ACHN (cell line): ENCODE measurements around the gene TNFRSF6B.
A peak's percentile ranks its signal among the peaks of the same experiment; 100 is the strongest.
"Not testable (repeated sequence)": the region's sequence is repeated elsewhere in the genome, so short reads cannot be mapped to it uniquely, and the experiment has no call there.

ENCODE experiments used
- DNase-seq: peaks from one replicate; pipeline ENCODE4 v3.0.0-alpha.2; 2015
- in situ Hi-C: cut with HindIII; loops from 2 replicates; pipeline ENCODE4 v1.10.0; 2017; ENCODE audit warnings: low sequenced_read_pairs, low pct_ligation_motif_present, low pct_unique_long_range_greater_than_20kb

TNFRSF6B gene

GRCh38 chr20:63703471-63703975 lies 7.1 kb downstream of the TNFRSF6B start:
- in situ Hi-C loops = no loop called here
- no peak for DNase-seq

DNA sequence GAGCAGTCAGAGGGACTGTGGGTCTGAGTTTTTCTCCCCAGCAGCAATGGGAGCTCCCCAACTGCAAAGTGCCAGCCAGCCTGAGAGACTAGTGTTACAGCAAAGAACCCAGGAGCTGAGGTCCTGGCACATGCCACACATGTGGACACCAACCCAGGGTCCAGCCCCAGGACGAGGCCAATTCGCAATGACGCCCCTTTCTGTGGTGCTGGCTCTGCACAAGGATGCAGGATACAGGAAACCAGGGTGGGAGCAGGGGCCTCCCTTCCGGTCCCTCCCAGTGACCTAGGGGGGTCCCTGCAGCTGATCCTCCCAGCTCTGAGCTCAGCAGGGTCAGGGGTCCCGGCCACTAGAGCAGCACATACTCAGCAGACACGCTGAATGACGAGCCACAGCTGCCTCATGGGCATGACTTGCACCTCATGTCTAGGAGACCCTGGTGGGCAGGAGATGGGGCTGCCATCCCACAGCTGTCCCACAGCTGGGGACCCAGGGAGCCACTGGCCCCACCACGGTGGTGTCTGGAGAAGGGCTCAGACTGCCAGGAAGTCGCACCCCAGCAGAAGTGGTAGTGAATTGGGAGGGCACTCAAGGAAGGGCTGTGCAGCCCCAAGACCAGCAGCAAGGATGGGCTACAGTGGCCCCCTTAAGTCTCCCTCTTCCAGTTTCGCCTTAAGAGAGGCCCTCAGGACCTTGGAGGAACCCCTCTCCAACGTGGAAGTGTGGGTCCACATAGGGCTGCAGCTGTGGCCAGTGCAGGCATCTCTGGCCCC lies 7.7 kb downstream of the TNFRSF6B start:
- in situ Hi-C loops = no loop called here
- DNase-seq = no peak

DNA sequence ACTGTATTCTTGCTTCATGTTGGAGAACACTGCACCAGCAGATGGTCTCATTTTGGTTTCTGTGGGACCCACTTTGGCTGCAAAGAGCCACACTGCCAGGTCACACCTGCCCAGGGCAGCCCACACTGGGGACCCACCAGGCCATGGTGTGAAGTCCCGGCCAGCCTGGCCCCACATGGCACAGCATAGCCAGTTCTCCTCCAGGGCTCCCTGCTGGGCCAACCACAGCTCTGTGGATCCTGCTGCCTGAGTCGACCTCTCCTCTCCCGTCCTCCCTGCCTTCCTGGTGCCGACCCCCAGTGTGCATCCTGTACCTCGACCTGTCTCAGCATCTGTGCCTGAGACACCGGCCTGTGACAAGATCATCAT lies 8.3 kb downstream of the TNFRSF6B start:
- DNase-seq = no peak
- in situ Hi-C loops = no loop called here

- in situ Hi-C loops = no loop called here
- no peak for DNase-seq
Observed at GRCh38 chr20:63705232-63706026, 9.0 kb downstream of the TNFRSF6B start.

- DNase-seq = no peak
Observed at GRCh38 chr20:63706027-63706695, 9.7 kb downstream of the TNFRSF6B start.

GRCh38 chr20:63706852-63707557 lies 10.6 kb downstream of the TNFRSF6B start:
- in situ Hi-C loops = no loop called here
- DNase-seq = peak; percentile 41

More at GRCh38 chr20:63706027-63706695, 9.7 kb downstream of the TNFRSF6B start:
- in situ Hi-C loops = no loop called here

GRCh38 chr20:63707558-63708300 lies 11.3 kb downstream of the TNFRSF6B start, which contains the start of the genes ARFRP1 and ZGPAT:
Gene ARFRP1, minus strand, starts transcription at chr20:63707976. Its CDS starts 885 bp downstream, at chr20:63707091.
Gene ZGPAT, plus strand, starts transcription at chr20:63708039. Its CDS starts 542 bp downstream, at chr20:63708581.
- peak; percentile 74 for DNase-seq
- in situ Hi-C loops = no loop called here

GRCh38 chr20:63708301-63709148 lies 12.1 kb downstream of the TNFRSF6B start:
- in situ Hi-C loops = no loop called here
- DNase-seq = no peak

DNA sequence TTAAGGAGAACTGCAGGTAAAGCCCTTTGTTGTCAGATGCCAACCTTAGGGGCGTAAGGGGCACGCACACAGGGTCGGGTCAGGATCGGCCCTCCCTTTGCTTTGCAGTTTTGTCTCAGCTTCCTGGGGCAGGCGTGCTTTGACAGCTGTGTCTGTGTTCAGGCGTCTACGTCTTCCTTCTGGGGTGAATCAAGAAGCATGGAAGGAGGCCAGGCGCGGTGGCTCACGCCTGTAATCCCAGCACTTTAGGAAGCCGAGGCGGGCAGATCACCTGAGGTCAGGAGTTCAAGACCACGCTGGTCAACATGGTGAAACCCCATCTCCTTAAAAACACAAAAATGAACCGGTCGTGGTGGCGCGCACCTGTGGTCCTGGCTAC lies 12.7 kb downstream of the TNFRSF6B start:
- in situ Hi-C loops = no loop called here
- DNase-seq = no peak

DNA sequence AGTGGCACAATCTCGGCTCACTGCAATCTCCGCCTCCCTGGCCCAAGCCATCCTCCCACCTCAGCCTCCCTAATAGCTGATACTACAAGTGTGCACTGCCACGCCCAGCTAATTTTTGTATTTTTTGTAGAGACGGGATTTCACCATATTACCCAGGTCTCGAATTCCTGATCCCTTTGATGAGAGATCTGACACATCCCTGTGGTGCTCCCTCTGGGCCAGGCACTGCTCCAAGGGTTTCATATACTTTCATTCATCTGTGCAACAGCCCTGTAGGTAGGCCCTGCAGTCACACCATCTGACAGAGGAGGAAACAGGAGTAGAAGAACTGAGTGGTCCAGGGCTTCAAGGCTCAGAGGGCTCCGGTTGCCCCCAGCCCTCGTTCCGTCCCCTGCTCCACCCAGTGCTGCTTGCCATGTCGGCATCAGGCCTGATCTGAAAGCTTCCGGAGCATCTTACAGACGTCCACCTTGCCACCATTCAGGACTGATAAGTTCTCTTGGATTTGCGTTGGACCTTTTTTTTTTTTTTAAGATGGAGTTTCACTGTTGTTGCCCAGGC lies 14.7 kb downstream of the TNFRSF6B start:
- no peak for DNase-seq
- in situ Hi-C loops = no loop called here

- in situ Hi-C loops = no loop called here
- no peak for DNase-seq
Observed at GRCh38 chr20:63712191-63712590, 15.7 kb downstream of the TNFRSF6B start.

GRCh38 chr20:63714858-63715257 lies 18.4 kb downstream of the TNFRSF6B start:
- in situ Hi-C loops = no loop called here
- DNase-seq = no peak

DNA sequence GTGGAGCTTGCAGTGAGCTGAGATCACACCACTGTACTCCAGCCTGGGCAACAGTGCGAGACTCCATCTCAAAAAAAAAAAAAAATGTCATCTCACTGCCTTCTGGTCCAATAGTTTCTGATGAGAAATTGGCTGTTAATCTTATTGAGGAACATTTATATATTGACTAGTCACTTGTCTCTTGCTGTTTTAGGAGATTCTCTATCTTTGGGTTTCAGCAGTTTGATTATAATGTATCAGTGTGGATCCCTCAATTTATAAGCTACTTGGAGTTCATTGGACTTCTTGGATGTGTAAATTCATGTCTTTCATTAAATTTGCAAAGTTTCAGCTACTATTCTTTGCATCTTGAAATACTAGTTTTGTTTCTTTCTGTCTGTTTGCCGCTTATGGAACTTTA lies 22.5 kb downstream of the TNFRSF6B start:
- in situ Hi-C loops = no loop called here
- no peak for DNase-seq

- DNase-seq, in situ Hi-C loops: not testable (repeated sequence)
Observed at GRCh38 chr20:63722967-63723622, 26.6 kb downstream of the TNFRSF6B start.

DNA sequence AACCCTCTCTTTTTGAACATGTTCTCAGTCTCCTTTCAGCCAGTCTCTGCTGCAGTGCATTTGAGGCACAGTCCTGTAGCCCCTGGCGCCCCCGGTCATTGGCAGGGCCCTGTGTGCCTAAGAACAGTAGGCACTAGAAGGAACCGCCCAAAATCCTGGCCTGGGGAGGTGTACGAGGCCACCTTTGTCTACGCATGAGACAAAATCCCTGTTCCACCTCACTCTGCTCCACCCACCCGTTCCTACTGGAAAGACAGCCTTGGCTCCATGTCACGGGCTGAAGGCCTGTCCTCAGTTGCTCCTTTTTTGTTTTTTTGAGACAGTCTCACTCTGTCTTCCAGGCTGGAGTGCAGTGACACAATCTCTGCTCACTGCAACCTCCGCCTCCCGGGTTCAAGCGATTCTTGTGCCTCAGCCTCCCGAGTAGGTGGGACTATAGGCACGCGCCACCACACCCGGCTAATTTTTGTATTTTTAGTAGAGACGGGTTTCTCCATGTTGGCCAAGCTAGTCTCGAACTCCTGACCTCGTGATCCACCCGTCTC lies 33.8 kb downstream of the TNFRSF6B start:
- in situ Hi-C loops, DNase-seq: not testable (repeated sequence)

DNA sequence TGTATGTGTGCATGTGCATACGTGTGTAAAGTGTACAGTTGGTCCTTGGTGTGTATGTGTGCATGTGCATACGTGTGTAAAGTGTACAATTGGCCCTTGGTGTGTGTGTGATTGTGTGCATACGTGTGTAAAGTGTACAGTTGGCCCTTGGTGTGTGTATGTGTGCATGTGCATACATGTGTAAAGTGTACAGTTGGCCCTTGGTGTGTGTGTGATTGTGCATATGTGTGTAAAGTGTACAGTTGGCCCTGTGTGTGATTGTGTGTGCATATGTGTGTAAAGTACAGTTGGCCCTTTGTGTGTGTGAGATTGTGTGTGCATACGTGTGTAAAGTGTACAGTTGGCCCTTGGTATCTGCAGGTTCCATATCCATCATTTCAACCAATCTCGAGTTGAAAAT lies 35.0 kb downstream of the TNFRSF6B start:
- in situ Hi-C loops = no loop called here
- no peak for DNase-seq
